Neural cell (in vitro differentiated cells): Measurements from ENCODE around the gene TMEM212. TPM values are rescaled to one million over a fixed set of nuclear protein-coding genes. Genes with fewer than 3 reads are reported as not detected.

ENCODE experiments used
- H2AFZ ChIP-seq: fragments of 200-600, 300-800 bp; sonication (generic), shearing (Covaris generic); 2 replicates; pipeline ENCODE4 v1.6.0; 2014; ENCODE audit warnings: low read depth, mild to moderate bottlenecking, antibody characterized with exemption, low read length, moderate library complexity
- H3F3A ChIP-seq: fragments of 200-600 bp; shearing (Covaris generic); 2 replicates; pipeline ENCODE4 v1.6.1; 2016; ENCODE audit warnings: mild to moderate bottlenecking, moderate library complexity, mixed read lengths, antibody characterized with exemption, low read length; ENCODE audit not compliant: insufficient read depth, poor library complexity, severe bottlenecking
- H3K27ac ChIP-seq: fragments of 200-600, 300-800 bp; sonication (generic), shearing (Covaris generic); 2 replicates; pipeline ENCODE4 v1.5.1; 2014; ENCODE audit warnings: mild to moderate bottlenecking, low read length, moderate library complexity
- H3K27me3 ChIP-seq: fragments of 300-800, 200-600 bp; sonication (generic), shearing (Covaris generic); 2 replicates; pipeline ENCODE4 v1.6.0; 2014; ENCODE audit warnings: mild to moderate bottlenecking, low read depth, low read length, moderate library complexity; ENCODE audit not compliant: insufficient read depth
- H3K36me3 ChIP-seq: fragments of 300-800, 200-600 bp; sonication (generic), shearing (Covaris generic); 2 replicates; pipeline ENCODE4 v1.5.1; 2014; ENCODE audit warnings: mild to moderate bottlenecking, antibody characterized with exemption, low read length, moderate library complexity; ENCODE audit not compliant: insufficient read depth
- H3K4me2 ChIP-seq: fragments of 300-800, 200-600 bp; sonication (generic), shearing (Covaris generic); 2 replicates; pipeline ENCODE4 v1.6.0; 2014; ENCODE audit warnings: mild to moderate bottlenecking, low read length
- H3K4me3 ChIP-seq: fragments of 300-800, 200-600 bp; sonication (generic), shearing (Covaris generic); 2 replicates; pipeline ENCODE4 v1.5.1; 2014; ENCODE audit warnings: mild to moderate bottlenecking, low read length, moderate library complexity
- H3K79me2 ChIP-seq: fragments of 200-600 bp; shearing (Covaris generic); replicated peaks from 2 replicates; pipeline ENCODE4 v1.6.0; 2014; ENCODE audit warnings: mild to moderate bottlenecking, low read length, moderate library complexity; ENCODE audit not compliant: insufficient read depth
- H3K9ac ChIP-seq: fragments of 300-800, 200-600 bp; sonication (generic), shearing (Covaris generic); 2 replicates; pipeline ENCODE4 v1.6.1; 2016; ENCODE audit warnings: mild to moderate bottlenecking, low read length, mixed read lengths
- H3K9me2 ChIP-seq: fragments of 200-600 bp; shearing (Covaris generic); 2 replicates; pipeline ENCODE4 v1.6.1; 2016; ENCODE audit warnings: mild to moderate bottlenecking, low read length, mixed read lengths; ENCODE audit not compliant: insufficient read depth
- H3K9me3 ChIP-seq: fragments of 200-600, 300-800 bp; sonication (generic), shearing (Covaris generic); 2 replicates; pipeline ENCODE4 v1.6.1; 2016; ENCODE audit warnings: mild to moderate bottlenecking, mixed run types, low read length, moderate library complexity, mixed read lengths
- H4K20me1 ChIP-seq: fragments of 200-600 bp; shearing (Covaris generic); 2 replicates; pipeline ENCODE4 v1.6.1; 2016; ENCODE audit warnings: mild to moderate bottlenecking, mixed run types; ENCODE audit not compliant: insufficient read depth
- CTCF ChIP-seq: fragments of 450-650 bp; IDR thresholded peaks from 2 replicates; pipeline ENCODE4 v1.5.1; 2014; ENCODE audit warnings: antibody characterized with exemption, mild to moderate bottlenecking, moderate library complexity; ENCODE audit not compliant: poor library complexity, severe bottlenecking
- EP300 ChIP-seq: fragments of 450-650 bp; conservative IDR thresholded peaks from 2 replicates; pipeline ENCODE4 v1.6.1; 2014; ENCODE audit warnings: antibody characterized with exemption, mild to moderate bottlenecking, moderate library complexity; ENCODE audit not compliant: poor library complexity, severe bottlenecking
- EZH2 ChIP-seq: fragments of 200-600, 300-800 bp; shearing (Covaris generic), sonication (generic); IDR thresholded peaks from 2 replicates; pipeline ENCODE4 v1.6.1; 2014; ENCODE audit warnings: antibody characterized with exemption, low read length, borderline replicate concordance, mild to moderate bottlenecking; ENCODE audit not compliant: insufficient read depth, poor library complexity, severe bottlenecking
- MXI1 ChIP-seq: fragments of 450-650 bp; conservative IDR thresholded peaks from 2 replicates; pipeline ENCODE4 v1.6.1; 2014; ENCODE audit warnings: antibody characterized with exemption, mild to moderate bottlenecking; ENCODE audit not compliant: poor library complexity, severe bottlenecking
- POLR2AphosphoS5 ChIP-seq: IDR thresholded peaks from 2 replicates; pipeline ENCODE4 v1.6.1; 2012
- RAD21 ChIP-seq: fragments of 450-650 bp; conservative IDR thresholded peaks from 2 replicates; pipeline ENCODE4 v1.6.1; 2014; ENCODE audit warnings: antibody characterized with exemption, mild to moderate bottlenecking, moderate library complexity
- REST ChIP-seq: IDR thresholded peaks from 2 replicates; pipeline ENCODE4 v1.6.1; 2012; ENCODE audit warnings: borderline replicate concordance
- SMC3 ChIP-seq: fragments of 450-650 bp; conservative IDR thresholded peaks from 2 replicates; pipeline ENCODE4 v1.6.1; 2014; ENCODE audit warnings: antibody characterized with exemption, mild to moderate bottlenecking, moderate library complexity; ENCODE audit not compliant: poor library complexity
- TAF1 ChIP-seq: IDR thresholded peaks from 2 replicates; pipeline ENCODE4 v1.6.1; 2012; ENCODE audit warnings: low read depth
- polyA plus RNA-seq: library from polyadenylated mRNA; depleted of rRNA; stranded (reverse); fragments of >200 nt; gene quantifications from 2 replicates; pipeline ENCODE4 v1.2.3, GENCODE V29; 2014

The TMEM212 gene
- polyA plus RNA-seq, 1 donor from 2014 or later: not detected

- Histone ChIP-seq H4K20me1 (no peaks in the 10 kb centered on the region), H3K9me3 (no peaks in the 10 kb centered on the region), H3K27ac (no peak overlapping the region), H3F3A (no peaks in the 10 kb centered on the region), H3K4me3 (no peak overlapping the region), H3K36me3 (no peaks in the 10 kb centered on the region), H3K4me2 (no peak overlapping the region), H3K9me2 (no peaks in the 10 kb centered on the region), H3K27me3 (peaks cover 25% of the 10 kb centered on the region), H2AFZ (no peak overlapping the region), H3K79me2 (no peaks in the 10 kb centered on the region), H3K9ac (no peak overlapping the region)
- no peak for TF ChIP-seq SMC3
- TF ChIP-seq RAD21: no peak
- no peak for TF ChIP-seq EP300
- TF ChIP-seq MXI1: no peak
- TF ChIP-seq TAF1: no peak
- TF ChIP-seq POLR2AphosphoS5: no peak
- TF ChIP-seq REST: no peak
- no peak for TF ChIP-seq CTCF
- TF ChIP-seq EZH2: no peak
Measured at GRCh38 chr3:171806200-171807128, 36.7 kb upstream of the TMEM212 start.

GRCh38 chr3:171807129-171807675, 35.9 kb upstream of the TMEM212 start:
- no peak for TF ChIP-seq TAF1
- no peak for TF ChIP-seq MXI1
- no peak for TF ChIP-seq SMC3
- no peak for TF ChIP-seq EP300
- peaks cover 25% of the 10 kb centered on the region for H3K27me3 ChIP-seq
- H3K9ac ChIP-seq: no peak overlapping the region
- H4K20me1 ChIP-seq: no peaks in the 10 kb centered on the region
- no peak overlapping the region for H3K4me2 ChIP-seq
- H3K36me3 ChIP-seq: no peaks in the 10 kb centered on the region
- no peak overlapping the region for H2AFZ ChIP-seq
- H3K4me3 ChIP-seq: no peak overlapping the region
- no peaks in the 10 kb centered on the region for H3K79me2 ChIP-seq
- no peak overlapping the region for H3K27ac ChIP-seq
- H3K9me2 ChIP-seq: no peaks in the 10 kb centered on the region
- no peaks in the 10 kb centered on the region for H3F3A ChIP-seq
- no peaks in the 10 kb centered on the region for H3K9me3 ChIP-seq
